Middle frontal gyrus (tissue), 1 donor: ENCODE data around the gene LSMEM2.
"Not testable (repeated sequence)": the region's sequence is repeated elsewhere in the genome, so short reads cannot be mapped to it uniquely, and the experiment has no call there.

ENCODE experiments used
- DNase-seq: peaks from one replicate; pipeline ENCODE4 v3.0.0-alpha.2; 2015; ENCODE audit warnings: low spot score; ENCODE audit errors: extremely low spot score

The LSMEM2 gene

DNA sequence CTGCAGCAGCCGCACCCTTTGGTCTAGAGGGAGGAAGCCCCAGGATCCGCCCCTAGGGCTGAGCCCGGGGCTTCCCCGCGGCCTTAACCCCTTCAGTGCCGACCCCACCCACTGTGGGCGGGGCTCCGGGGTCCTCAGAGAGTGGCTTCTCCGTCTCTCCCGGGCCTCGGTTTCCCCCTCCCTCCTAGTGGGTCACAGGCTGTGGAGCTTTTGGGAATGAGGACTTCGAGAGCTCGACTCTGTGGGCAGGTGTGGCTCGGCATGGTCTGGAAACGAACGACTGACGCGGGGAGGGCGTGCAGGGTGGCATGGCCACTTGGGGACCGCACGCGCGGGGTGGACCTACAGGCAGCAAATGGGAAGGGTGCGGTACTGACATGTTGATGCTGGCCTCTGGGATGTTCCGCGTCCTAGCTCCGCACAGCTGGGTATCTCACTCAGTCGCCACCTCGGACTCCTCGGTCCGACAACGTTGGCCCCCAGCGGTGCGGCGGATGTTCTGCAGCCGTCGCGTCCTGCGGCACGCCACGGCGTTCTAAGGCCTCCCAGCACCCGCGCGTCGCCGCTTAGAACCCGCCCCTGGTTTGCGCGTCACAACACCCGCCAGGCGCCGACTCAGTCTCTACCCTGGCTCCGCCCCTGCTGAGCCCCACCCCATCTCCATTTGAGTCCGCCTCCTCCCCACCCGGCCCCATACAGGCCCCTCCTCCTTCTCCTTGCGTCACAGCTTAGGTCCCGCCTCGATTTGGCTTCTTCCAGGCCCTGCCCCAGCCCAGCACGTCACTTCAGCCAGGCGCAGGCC is 20.1 kb downstream of the LSMEM2 start, which contains the start of the genes HYAL3 and NAA80:
Gene HYAL3, minus strand, starts transcription at position 570 of the 802 bp plus-strand sequence. CDS start 3,803 bp downstream, outside the sequence.
Gene NAA80, minus strand, starts transcription at position 570 of the 802 bp plus-strand sequence. CDS start 1,942 bp downstream, outside the sequence.
- peak; percentile 99 for DNase-seq

DNA sequence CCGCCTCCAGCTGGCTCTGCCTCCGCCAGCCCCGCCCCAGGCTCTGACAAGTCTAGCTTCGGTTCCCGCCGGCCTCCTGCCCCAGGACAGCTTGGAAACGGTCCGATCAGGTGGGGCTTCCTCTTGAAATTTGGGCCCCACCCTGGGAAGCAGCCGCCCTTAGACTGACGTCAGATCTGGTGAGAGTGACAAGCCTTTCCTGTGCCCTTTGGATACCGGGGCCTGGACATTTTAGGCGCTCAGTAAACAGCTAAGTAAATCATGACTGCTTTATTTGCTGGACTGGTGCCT is 20.7 kb downstream of the LSMEM2 start:
- no peak for DNase-seq

DNA sequence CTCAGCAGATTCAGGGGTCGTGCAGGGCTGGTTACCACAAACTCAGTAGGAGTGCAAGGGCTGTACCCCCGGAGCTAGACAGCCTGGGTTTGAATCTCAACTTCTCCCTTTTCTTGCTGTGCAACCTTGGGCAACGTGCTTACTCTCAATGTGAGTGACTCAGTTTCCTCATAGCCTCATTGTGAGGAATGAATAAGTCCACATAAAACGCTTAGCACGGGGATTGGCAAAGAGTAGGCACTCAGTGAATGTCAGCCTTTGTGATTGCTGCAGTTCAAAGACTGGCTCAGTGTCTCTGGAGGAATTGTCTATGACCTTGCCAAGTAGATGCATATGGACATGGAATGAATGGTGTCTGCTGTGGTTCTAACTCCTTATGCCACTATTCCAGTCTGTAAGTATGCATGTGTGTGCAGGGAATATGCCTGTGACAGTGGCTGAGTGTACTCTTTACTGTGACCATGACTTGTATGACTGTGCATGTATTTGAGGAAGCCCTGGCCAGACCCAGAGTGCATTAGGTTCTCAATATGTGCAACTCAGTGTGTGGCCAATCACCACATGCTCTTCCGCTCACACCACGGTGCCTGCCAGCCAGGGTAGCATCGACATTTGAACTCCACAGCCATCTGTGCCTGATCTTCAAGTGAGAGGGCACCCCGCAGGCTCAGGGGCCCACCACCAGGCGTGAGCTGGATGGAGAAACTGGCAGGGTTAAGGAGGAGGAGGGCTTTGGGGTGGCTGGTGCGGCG is 21.2 kb downstream of the LSMEM2 start:
- DNase-seq: peak; percentile 39

GRCh38 chr3:50300681-50301254 is 21.9 kb downstream of the LSMEM2 start:
- DNase-seq: no peak

GRCh38 chr3:50302095-50303012 is 23.5 kb downstream of the LSMEM2 start:
- no peak for DNase-seq

DNA sequence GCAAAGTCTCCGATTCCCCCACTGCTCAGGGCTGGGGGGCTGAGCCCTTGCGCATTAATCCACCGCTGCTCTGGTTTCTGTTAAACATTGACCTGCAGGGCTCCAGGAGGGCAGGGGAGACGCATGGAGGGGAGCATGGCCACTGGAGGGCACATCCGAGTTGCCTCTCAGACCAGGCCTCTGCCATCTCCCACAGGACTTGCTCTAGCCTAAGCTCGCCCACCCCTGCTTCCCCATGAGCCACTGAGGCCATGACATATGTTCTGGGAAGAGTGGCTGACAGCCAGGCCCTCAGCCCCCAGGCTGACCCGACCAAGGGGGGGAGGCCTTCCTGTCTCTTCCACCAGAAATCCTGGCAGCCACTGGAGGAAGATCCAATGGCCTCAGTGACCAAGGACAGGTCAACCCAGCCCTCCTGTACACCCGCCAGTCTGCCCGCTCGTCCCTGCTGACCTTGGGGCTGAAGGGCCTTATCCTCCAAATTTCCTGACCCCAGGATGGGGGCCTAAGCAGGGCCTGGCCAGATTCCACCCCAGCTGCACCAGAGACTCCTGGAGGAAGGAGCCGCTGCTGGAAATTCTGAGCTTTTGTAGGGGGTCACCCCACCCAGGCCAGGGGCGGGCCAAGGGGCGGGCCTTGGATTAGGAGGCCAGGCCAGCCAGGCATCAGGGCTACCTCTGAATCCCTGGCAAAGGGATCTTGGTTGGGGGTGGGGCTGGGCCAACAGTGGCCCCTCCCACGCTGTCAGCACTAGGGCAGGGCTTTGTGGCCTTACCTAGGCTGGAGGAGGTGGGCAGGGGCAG is 24.3 kb downstream of the LSMEM2 start, which contains the start of gene HYAL1:
Gene HYAL1, minus strand, starts transcription at position 562 of the 803 bp plus-strand sequence. CDS start 618 bp downstream, outside the sequence.
- DNase-seq: no peak

GRCh38 chr3:50304601-50305000 is 25.7 kb downstream of the LSMEM2 start:
- DNase-seq: no peak

DNA sequence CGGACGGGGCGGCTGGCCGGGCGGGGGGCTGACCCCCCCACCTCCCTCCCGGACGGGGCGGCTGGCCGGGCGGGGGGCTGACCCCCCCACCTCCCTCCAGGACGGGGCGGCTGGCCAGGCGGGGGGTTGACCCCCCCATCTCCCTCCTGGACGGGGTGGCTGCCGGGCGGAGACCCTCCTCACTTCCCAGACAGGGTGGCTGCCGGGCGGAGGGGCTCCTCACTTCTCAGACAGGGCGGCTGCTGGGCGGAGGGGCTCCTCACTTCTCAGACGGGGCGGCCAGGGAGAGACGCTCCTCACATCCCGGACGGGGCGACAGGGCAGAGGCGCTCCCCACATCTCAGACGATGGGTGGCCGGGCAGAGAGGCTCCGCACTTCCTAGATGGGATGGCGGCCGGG is 33.2 kb downstream of the LSMEM2 start:
- not testable (repeated sequence) for DNase-seq

GRCh38 chr3:50314342-50314741 is 35.5 kb downstream of the LSMEM2 start:
- no peak for DNase-seq

- DNase-seq: no peak
Observed at GRCh38 chr3:50314816-50315215, 35.9 kb downstream of the LSMEM2 start.

DNA sequence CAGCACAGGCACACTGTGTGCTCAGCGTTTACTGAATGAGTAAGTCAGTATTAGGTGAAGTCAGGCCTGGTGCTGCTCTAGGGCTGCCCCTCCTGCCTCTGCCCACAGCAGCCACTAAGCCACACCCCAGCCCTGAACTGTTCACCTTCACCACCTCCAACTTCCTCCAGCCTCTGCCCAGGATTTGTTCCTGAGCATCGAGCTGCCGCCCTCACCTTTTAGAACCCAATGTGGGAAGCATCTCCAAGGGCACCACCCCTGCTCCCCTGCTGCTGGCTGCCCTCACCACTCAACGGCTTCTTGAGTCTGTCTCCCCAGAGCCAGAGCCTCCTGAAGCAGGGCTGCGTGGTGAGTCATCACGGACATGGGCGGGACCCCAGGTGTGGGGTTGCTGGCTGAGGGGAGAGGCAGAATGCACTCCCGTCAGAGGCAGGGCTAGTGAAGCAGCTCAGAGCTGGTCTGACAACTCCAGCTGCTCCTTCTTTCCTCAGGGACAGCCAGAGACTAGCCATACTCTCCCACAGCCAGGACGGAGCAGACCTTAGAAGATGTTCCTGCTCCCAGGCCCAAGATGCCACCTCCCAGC is 37.9 kb downstream of the LSMEM2 start:
- DNase-seq: no peak

GRCh38 chr3:50317300-50317699 is 38.4 kb downstream of the LSMEM2 start:
- no peak for DNase-seq

DNA sequence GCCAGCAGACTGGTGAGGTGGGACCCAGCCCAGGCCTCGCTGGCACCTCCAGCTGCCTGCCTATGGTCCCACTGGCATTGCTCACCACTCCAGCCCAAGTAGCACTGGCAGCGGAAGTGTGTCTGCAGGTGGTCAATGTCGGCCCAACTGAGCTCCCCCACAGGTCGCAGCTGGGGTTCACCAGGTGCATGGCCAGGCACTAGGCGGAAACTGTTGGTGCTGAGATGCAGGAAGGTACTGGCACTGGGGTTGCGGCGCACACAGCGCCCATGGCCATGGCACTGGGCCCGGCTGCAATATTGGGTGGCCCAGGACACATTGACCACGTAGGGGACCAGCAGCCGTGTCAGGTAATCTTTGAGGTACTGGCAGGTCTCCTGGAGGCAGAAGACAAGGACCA is 39.3 kb downstream of the LSMEM2 start:
- DNase-seq: no peak

- no peak for DNase-seq
Observed at GRCh38 chr3:50318615-50319014, 39.7 kb downstream of the LSMEM2 start.

DNA sequence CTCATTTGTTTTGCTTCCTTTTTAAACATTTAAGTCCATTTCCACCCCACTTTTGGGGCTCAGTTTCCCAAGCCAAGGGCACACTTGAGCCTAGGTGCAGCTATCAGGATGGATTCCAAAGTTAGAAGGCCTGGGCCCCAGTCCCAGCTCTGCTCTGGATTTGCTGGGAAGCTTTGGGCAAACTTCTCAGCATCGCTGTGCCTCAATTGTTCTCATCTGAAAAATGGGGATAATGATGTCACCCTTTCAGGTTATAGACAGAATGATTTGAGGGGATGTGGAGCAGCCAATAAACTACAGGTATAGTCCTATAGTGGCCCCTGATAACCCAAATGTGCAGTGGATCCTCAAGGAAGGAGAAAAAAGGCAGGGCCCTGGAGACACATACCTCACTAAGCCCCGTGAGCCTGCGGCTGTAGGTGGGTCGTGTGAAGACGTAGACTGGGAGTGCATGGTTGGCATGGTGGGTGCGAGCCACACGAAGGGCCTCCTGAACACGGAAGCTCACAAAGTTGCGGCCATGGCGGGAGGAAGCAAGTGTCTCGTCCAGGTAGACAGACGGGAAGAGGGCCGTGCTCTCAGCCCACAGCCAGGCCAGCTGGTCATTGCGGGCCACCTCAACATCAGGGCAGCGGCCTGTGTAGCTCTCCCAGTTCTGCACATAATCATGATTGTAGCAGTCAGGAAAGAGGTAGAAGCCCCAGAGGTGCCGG is 40.5 kb downstream of the LSMEM2 start:
- DNase-seq: no peak

DNA sequence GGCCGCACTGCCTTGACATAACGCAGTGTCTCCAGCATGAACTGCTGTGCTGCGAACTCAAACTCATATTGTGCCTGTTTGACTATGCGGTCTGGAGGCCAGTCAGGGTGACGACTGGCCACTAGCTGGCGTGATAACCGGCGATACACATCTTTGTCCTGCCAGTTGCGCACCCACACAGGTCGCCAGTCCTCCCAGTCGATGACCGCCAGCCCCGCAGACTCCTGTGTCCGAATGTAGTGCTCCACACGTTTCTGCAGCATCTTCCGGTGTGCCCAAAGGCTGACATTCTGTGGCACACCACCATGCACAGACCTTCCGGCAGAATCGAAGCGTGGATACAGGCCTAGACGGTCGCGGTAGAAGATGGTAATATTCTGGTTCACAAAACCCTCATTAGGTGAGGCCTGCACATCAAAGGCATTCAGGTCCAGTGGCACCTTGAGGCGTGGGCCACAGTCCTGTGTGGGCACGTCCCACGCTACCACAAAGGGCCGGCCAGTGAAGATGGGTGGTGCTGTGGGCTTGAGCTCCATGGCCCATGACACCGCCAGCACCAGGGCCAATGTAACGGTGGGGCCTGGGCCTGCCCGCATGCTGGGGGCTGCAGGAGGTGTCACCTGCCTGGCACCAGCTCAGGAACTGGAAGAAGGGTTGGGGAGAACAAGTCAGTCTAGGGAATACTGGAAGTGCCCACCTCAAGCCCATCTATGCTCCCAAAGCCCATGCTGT is 41.2 kb downstream of the LSMEM2 start:
- no peak for DNase-seq

DNA sequence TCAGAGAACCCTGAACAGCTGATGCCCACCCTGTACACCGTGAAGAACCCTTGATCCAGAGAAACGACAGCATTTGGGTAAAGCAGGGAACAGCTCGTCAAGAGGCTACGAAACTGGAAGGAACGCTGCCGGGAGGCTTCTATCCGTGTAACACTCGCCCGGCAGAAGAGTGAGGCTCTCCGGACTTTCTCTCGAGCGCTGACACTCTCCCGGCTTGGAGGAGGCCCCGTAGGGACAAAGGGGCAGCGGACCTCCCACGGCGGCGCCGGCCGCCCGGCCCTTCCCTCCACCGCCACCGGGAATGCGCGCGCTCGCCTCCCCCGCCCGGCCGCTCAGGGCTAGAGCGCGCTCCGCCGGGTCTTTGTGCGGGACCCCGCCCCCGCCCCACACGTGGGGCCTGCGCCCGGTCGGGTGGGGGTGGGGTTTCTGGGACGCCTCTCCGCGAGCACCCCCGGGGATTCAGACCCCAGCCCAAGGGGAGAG is 42.0 kb downstream of the LSMEM2 start:
- DNase-seq: peak; percentile 56
